ENCODE data around the gene A4GNT.

- TF ChIP-seq CTCF (IDR thresholded peaks at IDR 0.05; ENCODE audit: insufficient read depth, low read length) (no peak), REST (IDR thresholded peaks at IDR 0.05; ENCODE audit: insufficient replicate concordance, low read depth) (no peak), POLR2AphosphoS5 (IDR thresholded peaks at IDR 0.05; ENCODE audit: low read depth) (no peak), GABPA (IDR thresholded peaks at IDR 0.05; ENCODE audit: low read depth) (no peak), SPI1 (IDR thresholded peaks at IDR 0.05; ENCODE audit: borderline replicate concordance, low read depth) (no peak)
These were observed 40.4 kb upstream of the A4GNT start for GRCh38 chr3:138172625-138173024.

All from HL-60 (cell line).